Neutrophil (primary cell): ENCODE results near the gene FMO1.
"Not testable (repeated sequence)": the region's sequence is repeated elsewhere in the genome, so short reads cannot be mapped to it uniquely, and the experiment has no call there.

Experiments
- H3K27ac ChIP-seq: fragments of 200-600 bp; sonication (generic); 2 replicates; pipeline ENCODE4 v1.5.1; 2016; ENCODE audit warnings: mild to moderate bottlenecking, moderate library complexity
- H3K27me3 ChIP-seq: fragments of 200-600 bp; sonication (generic); 2 replicates; pipeline ENCODE4 v1.6.0; 2016; ENCODE audit warnings: mild to moderate bottlenecking
- H3K36me3 ChIP-seq: fragments of 200-600 bp; sonication (generic); 2 replicates; pipeline ENCODE4 v1.5.1; 2017
- H3K4me1 ChIP-seq, 2 experiments: fragments of 200-600 bp in 1 of 2; sonication (generic) in 1 of 2; 1 replicate in 1 of 2; 2 replicates in 1 of 2; pipeline versions ENCODE4 v1.5.1 to v1.6.1; 2013 to 2016; ENCODE audit warnings: low read depth in 1 of 2, low read length in 1 of 2, mild to moderate bottlenecking in 1 of 2, moderate library complexity in 1 of 2; ENCODE audit not compliant: control insufficient read depth in 1 of 2, insufficient read depth in 1 of 2
- H3K4me3 ChIP-seq, 2 experiments: fragments of 200-600 bp in 1 of 2; sonication (generic) in 1 of 2; 1 replicate in 1 of 2; 2 replicates in 1 of 2; pipeline ENCODE4 v1.5.1; 2013 to 2016; ENCODE audit warnings: low read depth in 1 of 2, low read length in 1 of 2, mild to moderate bottlenecking in 1 of 2, moderate library complexity in 1 of 2
- H3K9me3 ChIP-seq: fragments of 200-600 bp; sonication (generic); 2 replicates; pipeline ENCODE4 v1.5.1; 2016
- CTCF ChIP-seq: fragments of 200-600 bp; sonication (generic); IDR thresholded peaks from 2 replicates; pipeline ENCODE4 v1.5.1; 2016; ENCODE audit warnings: antibody characterized with exemption

Gene FMO1

DNA sequence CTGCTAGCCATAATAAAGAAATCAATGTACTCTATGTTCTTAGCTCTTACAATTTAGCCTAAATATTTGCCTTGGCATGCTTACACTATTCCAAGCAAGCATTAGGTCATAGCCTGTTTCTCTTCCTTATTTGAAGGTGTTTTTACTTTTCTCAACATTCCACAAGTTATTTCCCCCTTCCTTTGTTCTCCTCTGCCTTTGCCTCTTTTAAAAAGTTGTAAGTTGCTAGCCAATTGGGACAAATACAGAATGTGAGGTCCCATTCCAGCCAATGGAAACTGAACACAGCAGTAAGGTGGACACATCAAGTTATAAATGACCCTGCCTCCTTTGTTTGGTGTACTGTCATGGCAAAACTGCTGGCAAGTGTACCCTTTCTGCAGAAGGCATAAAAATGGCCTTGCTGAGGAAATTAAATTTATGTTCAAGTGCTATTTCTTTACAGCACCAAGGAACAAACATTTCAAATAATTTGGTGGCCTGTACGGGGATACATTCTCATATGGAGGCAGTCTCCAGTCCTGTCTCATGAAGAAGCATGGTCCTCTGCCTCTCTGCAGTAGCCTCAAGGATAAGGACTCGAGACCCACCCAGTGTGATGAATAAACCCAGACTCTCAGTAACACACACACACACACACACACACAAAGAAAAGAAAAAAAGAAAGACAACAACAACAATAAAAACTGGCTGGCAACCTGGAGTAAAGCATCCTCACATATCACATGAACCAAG lies 28.8 kb upstream of the FMO1 start:
- Histone ChIP-seq H3K36me3 (no peaks in the 10 kb centered on the region), H3K4me1 (no peaks in the 10 kb centered on the region), H3K4me3 (no peak overlapping the region), H3K27ac (no peak overlapping the region), H3K9me3 (no peaks in the 10 kb centered on the region), H3K27me3 (no peaks in the 10 kb centered on the region)
- TF ChIP-seq CTCF, result no peak

DNA sequence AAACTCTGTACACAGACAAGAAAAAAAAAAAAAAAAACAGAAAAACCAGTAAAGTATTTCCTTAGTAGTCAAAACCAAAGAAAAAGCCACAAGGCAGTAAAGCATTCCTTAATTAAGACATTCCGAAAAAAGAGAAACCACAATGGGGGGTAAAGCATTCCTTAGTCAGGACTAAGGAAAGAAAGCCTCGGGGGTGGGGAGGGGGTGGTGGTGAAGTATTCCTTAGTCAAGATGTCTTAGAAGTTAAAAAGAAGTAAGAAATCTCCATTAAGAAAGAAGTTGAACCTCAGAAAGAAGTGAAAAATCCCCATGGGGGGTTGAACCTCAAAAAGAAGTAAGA lies 28.2 kb upstream of the FMO1 start:
- Histone ChIP-seq H3K27me3 (no peaks in the 10 kb centered on the region), H3K9me3 (no peaks in the 10 kb centered on the region), H3K27ac (no peak overlapping the region), H3K36me3 (no peaks in the 10 kb centered on the region), H3K4me1 (no peaks in the 10 kb centered on the region), H3K4me3 (no peak overlapping the region)
- TF ChIP-seq CTCF, result no peak

- H3K36me3 ChIP-seq, result no peaks in the 10 kb centered on the region
- H3K9me3 ChIP-seq, result no peaks in the 10 kb centered on the region
- no peak for TF ChIP-seq CTCF
- H3K4me3 ChIP-seq, result no peak overlapping the region
- no peak overlapping the region for H3K27ac ChIP-seq
- no peaks in the 10 kb centered on the region for H3K27me3 ChIP-seq
- no peaks in the 10 kb centered on the region for H3K4me1 ChIP-seq
Observed at GRCh38 chr1:171220581-171221054, 27.7 kb upstream of the FMO1 start.

DNA sequence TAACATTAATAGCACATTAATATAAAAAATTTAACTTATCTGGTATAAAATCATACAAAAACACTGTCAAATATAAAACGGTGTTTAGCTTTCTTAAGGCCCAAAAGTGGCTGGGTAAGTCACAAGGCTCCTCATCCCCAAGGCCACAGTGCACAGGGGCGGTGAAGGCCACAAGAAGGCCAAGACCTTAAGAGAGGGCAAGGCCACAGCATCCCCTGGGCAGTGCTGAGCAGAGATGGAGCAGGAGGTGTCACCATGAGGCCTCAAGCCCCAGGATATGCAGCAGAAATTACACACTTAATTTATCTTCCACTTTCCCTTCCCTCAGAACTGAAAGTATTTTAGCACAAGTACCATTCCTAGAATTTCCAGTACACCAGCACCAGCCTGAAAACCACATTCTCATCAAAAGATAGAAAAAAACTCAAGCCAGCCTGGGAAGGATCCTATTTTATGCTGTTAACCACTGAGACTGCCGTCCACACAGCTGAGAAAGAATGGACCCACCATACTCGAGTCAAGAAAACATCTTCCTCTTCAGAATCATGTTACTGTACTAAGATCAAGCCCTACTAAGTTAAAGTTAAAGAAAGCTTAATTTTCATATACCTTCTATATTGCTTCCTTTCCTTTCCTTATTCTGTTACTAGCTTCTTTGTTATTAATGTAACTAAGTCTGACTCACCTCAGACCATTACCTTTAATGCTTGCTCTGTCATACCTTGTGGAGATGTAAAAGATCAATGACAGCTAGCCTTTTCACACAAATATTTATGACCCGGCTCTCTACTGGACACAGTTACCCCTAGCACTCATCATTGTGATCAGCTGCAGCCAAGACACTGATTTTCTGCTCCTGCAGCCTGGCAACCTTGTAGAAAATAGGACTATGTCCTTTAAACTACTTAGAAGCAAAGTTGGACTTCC lies 26.4 kb upstream of the FMO1 start:
- Histone ChIP-seq H3K27me3 (no peaks in the 10 kb centered on the region), H3K4me1 (no peaks in the 10 kb centered on the region), H3K27ac (no peak overlapping the region), H3K4me3 (no peak overlapping the region), H3K36me3 (no peaks in the 10 kb centered on the region), H3K9me3 (no peaks in the 10 kb centered on the region)
- no peak for TF ChIP-seq CTCF

- no peaks in the 10 kb centered on the region for H3K9me3 ChIP-seq
- no peaks in the 10 kb centered on the region for H3K36me3 ChIP-seq
- no peaks in the 10 kb centered on the region for H3K4me1 ChIP-seq
- TF ChIP-seq CTCF, result no peak
- no peak overlapping the region for H3K27ac ChIP-seq
- H3K4me3 ChIP-seq, result no peak overlapping the region
- no peaks in the 10 kb centered on the region for H3K27me3 ChIP-seq
Observed at GRCh38 chr1:171222936-171223335, 25.4 kb upstream of the FMO1 start.

GRCh38 chr1:171224257-171224656 lies 24.0 kb upstream of the FMO1 start:
- not testable (repeated sequence) for H3K9me3 ChIP-seq, H3K27ac ChIP-seq, H3K4me3 ChIP-seq, H3K36me3 ChIP-seq, H3K4me1 ChIP-seq, H3K27me3 ChIP-seq
